GM20000 (cell line): ENCODE data around the gene C11orf86.
"Not testable (repeated sequence)": the region's sequence is repeated elsewhere in the genome, so short reads cannot be mapped to it uniquely, and the experiment has no call there.

ENCODE experiments used
- DNase-seq: peaks from one replicate; pipeline ENCODE4 v3.0.0; 2012; ENCODE audit warnings: low spot score
- CTCF ChIP-seq: IDR thresholded peaks from 2 replicates; pipeline ENCODE4 v1.5.1; 2012; ENCODE audit warnings: mild to moderate bottlenecking, control low read depth; ENCODE audit errors: extremely low read depth, missing control alignments

C11orf86 gene

GRCh38 chr11:66983275-66983924 is 8.3 kb downstream of the C11orf86 start:
- TF ChIP-seq CTCF: no peak
- no peak for DNase-seq

GRCh38 chr11:66985508-66986177 is 10.5 kb downstream of the C11orf86 start:
- no peak for TF ChIP-seq CTCF
- DNase-seq: no peak

- DNase-seq: no peak
- no peak for TF ChIP-seq CTCF
These were observed 11.1 kb downstream of the C11orf86 start for GRCh38 chr11:66986178-66986545.

- peak; percentile 12 for DNase-seq
These were observed 12.1 kb downstream of the C11orf86 start for GRCh38 chr11:66987158-66987620.

GRCh38 chr11:66987924-66988637 is 13.0 kb downstream of the C11orf86 start:
- DNase-seq: peak; percentile 18
- no peak for TF ChIP-seq CTCF

More at GRCh38 chr11:66987158-66987620, 12.1 kb downstream of the C11orf86 start:
- no peak for TF ChIP-seq CTCF

- not testable (repeated sequence) for DNase-seq
These were observed 13.6 kb downstream of the C11orf86 start for GRCh38 chr11:66988741-66989140.

- not testable (repeated sequence) for DNase-seq
These were observed 14.3 kb downstream of the C11orf86 start for GRCh38 chr11:66989360-66989759.

GRCh38 chr11:66992041-66992440 is 16.9 kb downstream of the C11orf86 start:
- no peak for DNase-seq
- no peak for TF ChIP-seq CTCF
